OCI-LY3 (cell line): ENCODE measurements around the gene AP1S3.

Experiments
- EZH2phosphoT487 ChIP-seq: fragments of 200-600 bp; shearing (Covaris generic); IDR thresholded peaks from 2 replicates; pipeline ENCODE4 v1.6.1; 2018; ENCODE audit warnings: antibody characterized with exemption, mixed run types, low read depth
- TF ChIP-seq, protein P1 (sequence below): fragments of 200-600, 300-600 bp; sonication (generic); IDR thresholded peaks from 2 replicates; pipeline ENCODE4 v1.5.1; 2014; ENCODE audit warnings: antibody characterized with exemption, low read length, low read depth

DNA sequence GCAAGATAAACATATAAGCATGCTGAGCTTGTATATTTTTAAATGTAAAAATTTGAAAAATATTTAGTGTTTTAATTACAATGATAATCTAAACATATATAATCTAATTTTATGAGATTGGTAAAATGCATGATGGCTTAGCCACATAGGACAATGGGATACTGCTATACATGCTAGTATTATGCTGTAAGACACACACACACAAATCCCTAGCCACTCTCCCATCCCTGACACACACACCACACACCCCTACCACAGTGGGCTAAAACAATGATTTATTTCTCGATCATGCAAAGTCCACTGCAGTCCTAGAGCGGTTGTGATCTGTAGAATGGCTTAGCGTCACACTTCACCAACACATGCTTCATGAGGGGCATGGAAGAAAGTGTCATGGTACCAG is 36.3 kb upstream of the AP1S3 start:
- TF ChIP-seq, protein P1, sequence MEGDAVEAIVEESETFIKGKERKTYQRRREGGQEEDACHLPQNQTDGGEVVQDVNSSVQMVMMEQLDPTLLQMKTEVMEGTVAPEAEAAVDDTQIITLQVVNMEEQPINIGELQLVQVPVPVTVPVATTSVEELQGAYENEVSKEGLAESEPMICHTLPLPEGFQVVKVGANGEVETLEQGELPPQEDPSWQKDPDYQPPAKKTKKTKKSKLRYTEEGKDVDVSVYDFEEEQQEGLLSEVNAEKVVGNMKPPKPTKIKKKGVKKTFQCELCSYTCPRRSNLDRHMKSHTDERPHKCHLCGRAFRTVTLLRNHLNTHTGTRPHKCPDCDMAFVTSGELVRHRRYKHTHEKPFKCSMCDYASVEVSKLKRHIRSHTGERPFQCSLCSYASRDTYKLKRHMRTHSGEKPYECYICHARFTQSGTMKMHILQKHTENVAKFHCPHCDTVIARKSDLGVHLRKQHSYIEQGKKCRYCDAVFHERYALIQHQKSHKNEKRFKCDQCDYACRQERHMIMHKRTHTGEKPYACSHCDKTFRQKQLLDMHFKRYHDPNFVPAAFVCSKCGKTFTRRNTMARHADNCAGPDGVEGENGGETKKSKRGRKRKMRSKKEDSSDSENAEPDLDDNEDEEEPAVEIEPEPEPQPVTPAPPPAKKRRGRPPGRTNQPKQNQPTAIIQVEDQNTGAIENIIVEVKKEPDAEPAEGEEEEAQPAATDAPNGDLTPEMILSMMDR = no peak
- TF ChIP-seq EZH2phosphoT487 = no peak
